GM19099 (cell line): Measurements from ENCODE around the gene SLX9.

Source experiments
- POLR2A ChIP-seq: IDR thresholded peaks from 3 replicates; pipeline ENCODE4 v1.6.1; 2011; ENCODE audit warnings: low read depth; ENCODE audit not compliant: insufficient read length; ENCODE audit errors: extremely low read depth

SLX9 gene

GRCh38 chr21:44953628-44954021 is 13.8 kb downstream of the SLX9 start:
- no peak for TF ChIP-seq POLR2A

GRCh38 chr21:44954281-44954771 is 14.5 kb downstream of the SLX9 start:
- TF ChIP-seq POLR2A, result no peak

- TF ChIP-seq POLR2A, result no peak
Measured at GRCh38 chr21:44955141-44955797, 15.4 kb downstream of the SLX9 start.

- TF ChIP-seq POLR2A, result no peak
Measured at GRCh38 chr21:44955798-44956175, 16.0 kb downstream of the SLX9 start.

- no peak for TF ChIP-seq POLR2A
Measured at GRCh38 chr21:44956356-44957046, 16.7 kb downstream of the SLX9 start.

GRCh38 chr21:44957047-44957831 is 17.4 kb downstream of the SLX9 start:
- TF ChIP-seq POLR2A, result no peak

- no peak for TF ChIP-seq POLR2A
Measured at GRCh38 chr21:44957901-44958451, 18.1 kb downstream of the SLX9 start.

GRCh38 chr21:44958471-44959191 is 18.8 kb downstream of the SLX9 start:
- TF ChIP-seq POLR2A, result no peak

GRCh38 chr21:44959376-44960091 is 19.7 kb downstream of the SLX9 start:
- no peak for TF ChIP-seq POLR2A

- no peak for TF ChIP-seq POLR2A
Measured at GRCh38 chr21:44960141-44961092, 20.6 kb downstream of the SLX9 start.

- TF ChIP-seq POLR2A, result no peak
Measured at GRCh38 chr21:44962403-44962966, 22.7 kb downstream of the SLX9 start.

- TF ChIP-seq POLR2A, result no peak
Measured at GRCh38 chr21:44964381-44964780, 24.6 kb downstream of the SLX9 start.
